Activated CD4-positive, alpha-beta memory T cell treated with anti-CD3 and anti-CD28 coated beads, Interleukin-2, amount 10 ng/mL, durations not matched to agents 7 days and 5 days (primary cell): ENCODE measurements around the gene PEX14. TPM values are rescaled to one million over a fixed set of nuclear protein-coding genes. Genes with fewer than 3 reads are reported as not detected.

ENCODE experiments used
- CTCF ChIA-PET: fragments of 350-600 bp; sonication (Branson Sonifier 250); formaldehyde crosslinking; loops from one replicate; lab custom pipeline; 2021; ENCODE audit warnings: antibody characterized with exemption, inconsistent platforms; lab: Charles Lee
- POLR2A ChIA-PET: fragments of 350-600 bp; sonication (Branson Sonifier 250); formaldehyde crosslinking; loops from one replicate; lab custom pipeline; 2021; ENCODE audit warnings: antibody characterized with exemption; lab: Charles Lee
- DNase-seq: peaks from one replicate; pipeline ENCODE4 v3.0.0-alpha.2; 2020
- H3K27ac Mint-ChIP-seq: one replicate; pipeline ENCODE4 v1.8.0; 2021; ENCODE audit warnings: mild to moderate bottlenecking, mixed read lengths
- H3K27me3 Mint-ChIP-seq: one replicate; pipeline ENCODE4 v1.8.0; 2021; ENCODE audit warnings: mixed read lengths
- H3K36me3 Mint-ChIP-seq: one replicate; pipeline ENCODE4 v1.8.0; 2021; ENCODE audit warnings: low read depth, mixed read lengths
- H3K4me1 Mint-ChIP-seq: one replicate; pipeline ENCODE4 v1.8.0; 2021; ENCODE audit warnings: mixed read lengths
- H3K4me3 Mint-ChIP-seq: one replicate; pipeline ENCODE4 v1.8.0; 2021; ENCODE audit warnings: mild to moderate bottlenecking, mixed read lengths
- H3K9me3 Mint-ChIP-seq: one replicate; pipeline ENCODE4 v1.8.0; 2021; ENCODE audit warnings: mixed read lengths
- total RNA-seq, 2 experiments: library from RNA; stranded (reverse); gene quantifications; one replicate each; pipeline ENCODE4 v1.2.3, GENCODE V29; 2021

PEX14 gene
- total RNA-seq, 2 experiments from 2014 or later: 18.9 to 20.1 TPM

DNA sequence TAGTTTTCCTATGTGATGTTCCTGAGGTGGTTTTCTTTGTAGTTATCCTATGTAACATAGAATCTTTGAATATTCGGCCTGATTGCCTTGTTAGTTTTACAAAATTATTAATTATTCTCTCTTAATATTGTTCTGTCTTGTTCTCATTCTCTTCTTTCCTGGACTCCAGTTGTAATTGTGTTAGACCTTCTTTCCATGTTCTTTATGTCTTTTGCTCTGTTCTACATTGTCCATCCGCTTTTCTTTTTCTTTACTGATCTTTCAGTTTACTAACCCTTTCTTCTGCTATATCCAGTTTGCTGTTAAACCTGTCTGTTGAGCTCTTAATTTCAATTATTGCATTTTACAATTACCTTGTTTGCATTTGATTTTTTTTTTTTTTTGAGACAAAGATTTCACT, 89.3 kb downstream of the PEX14 start:
- no peak for DNase-seq
- Mint-ChIP-seq H3K36me3 (peaks cover 6% of the 10 kb centered on the region), H3K4me3 (no peak overlapping the region), H3K27me3 (no peaks in the 10 kb centered on the region), H3K27ac (no peak overlapping the region), H3K4me1 (no peaks in the 10 kb centered on the region), H3K9me3 (peaks cover 4% of the 10 kb centered on the region)
- ChIA-PET POLR2A (no interaction called here), CTCF (no interaction called here)

GRCh38 chr1:10569531-10569930, 94.8 kb downstream of the PEX14 start:
- Mint-ChIP-seq H3K27ac (no peak overlapping the region), H3K4me3 (no peak overlapping the region), H3K4me1 (no peaks in the 10 kb centered on the region), H3K36me3 (no peaks in the 10 kb centered on the region), H3K27me3 (no peaks in the 10 kb centered on the region), H3K9me3 (no peaks in the 10 kb centered on the region)
- ChIA-PET POLR2A (no interaction called here), CTCF (no interaction called here)
- no peak for DNase-seq

GRCh38 chr1:10575616-10576015, 100.9 kb downstream of the PEX14 start:
- Mint-ChIP-seq H3K27me3 (no peaks in the 10 kb centered on the region), H3K27ac (no peak overlapping the region), H3K4me1 (no peaks in the 10 kb centered on the region), H3K9me3 (no peaks in the 10 kb centered on the region), H3K4me3 (no peak overlapping the region), H3K36me3 (no peaks in the 10 kb centered on the region)
- ChIA-PET CTCF (interaction anchor here (1.6 kb wide), 1 partner anchor 69 kb away, joined by 3 read pairs; no protein-coding TSS in a partner anchor), POLR2A (no interaction called here)
- no peak for DNase-seq

- H3K36me3 Mint-ChIP-seq: no peaks in the 10 kb centered on the region
- CTCF ChIA-PET: no interaction called here
Measured at GRCh38 chr1:10578070-10578469, 103.3 kb downstream of the PEX14 start.

DNA sequence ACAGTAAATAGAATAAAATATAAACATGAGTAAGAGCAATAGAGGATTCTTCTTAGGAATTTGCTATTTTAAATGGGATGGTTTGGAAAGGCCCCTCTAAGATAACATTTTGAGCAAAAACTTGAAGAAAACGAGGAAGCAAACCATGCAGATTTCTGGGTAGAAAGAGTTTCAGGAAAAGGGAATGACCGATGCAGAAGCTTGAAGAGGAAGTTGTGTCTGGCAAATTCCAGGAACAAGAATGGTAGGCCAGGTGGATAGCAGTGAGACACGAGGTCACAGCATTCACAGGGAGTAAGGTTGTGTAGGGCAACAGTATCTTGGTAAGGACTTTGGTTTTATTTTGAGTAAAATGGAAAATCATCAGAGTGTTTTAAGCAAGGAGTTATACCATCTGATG, 108.9 kb downstream of the PEX14 start:
- ChIA-PET POLR2A (no interaction called here), CTCF (no interaction called here)
- no peaks in the 10 kb centered on the region for H3K27me3 Mint-ChIP-seq
- no peaks in the 10 kb centered on the region for H3K9me3 Mint-ChIP-seq
- no peaks in the 10 kb centered on the region for H3K36me3 Mint-ChIP-seq
- H3K27ac Mint-ChIP-seq: no peak overlapping the region
- no peak for DNase-seq
- peaks cover 3% of the 10 kb centered on the region for H3K4me1 Mint-ChIP-seq
- H3K4me3 Mint-ChIP-seq: no peak overlapping the region

More at GRCh38 chr1:10578070-10578469, 103.3 kb downstream of the PEX14 start:
- Mint-ChIP-seq H3K27ac (no peak overlapping the region), H3K4me1 (no peaks in the 10 kb centered on the region), H3K27me3 (no peaks in the 10 kb centered on the region), H3K4me3 (no peak overlapping the region), H3K9me3 (no peaks in the 10 kb centered on the region)
- DNase-seq: no peak
- POLR2A ChIA-PET: no interaction called here

GRCh38 chr1:10585242-10585641, 110.5 kb downstream of the PEX14 start:
- CTCF ChIA-PET: no interaction called here
- no peak for DNase-seq
- H3K9me3 Mint-ChIP-seq: no peaks in the 10 kb centered on the region
- peaks cover 3% of the 10 kb centered on the region for H3K4me1 Mint-ChIP-seq
- POLR2A ChIA-PET: no interaction called here
- no peaks in the 10 kb centered on the region for H3K27me3 Mint-ChIP-seq
- no peaks in the 10 kb centered on the region for H3K36me3 Mint-ChIP-seq
- no peak overlapping the region for H3K27ac Mint-ChIP-seq
- H3K4me3 Mint-ChIP-seq: no peak overlapping the region

DNA sequence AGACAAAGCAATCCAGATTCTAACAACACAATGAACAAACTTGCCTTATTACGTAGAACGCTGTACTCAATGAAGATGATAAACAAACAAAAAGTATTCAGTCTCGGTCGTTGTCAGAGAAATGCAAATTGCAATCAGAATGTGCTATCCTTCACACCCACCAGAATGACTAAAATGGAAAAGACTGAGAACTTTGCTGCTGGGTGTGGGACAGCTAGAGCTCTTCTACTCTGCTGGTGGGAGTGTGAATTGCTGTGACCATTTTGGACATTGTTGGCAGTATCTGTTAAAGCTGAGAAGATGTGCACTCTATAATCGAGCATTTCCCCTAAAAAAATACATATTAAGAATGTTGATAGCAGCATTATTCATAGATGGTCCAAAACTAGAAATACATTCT, 111.4 kb downstream of the PEX14 start:
- Mint-ChIP-seq H3K27me3 (no peaks in the 10 kb centered on the region), H3K4me1 (peaks cover 3% of the 10 kb centered on the region), H3K4me3 (no peak overlapping the region), H3K36me3 (no peaks in the 10 kb centered on the region), H3K27ac (no peak overlapping the region), H3K9me3 (no peaks in the 10 kb centered on the region)
- ChIA-PET CTCF (no interaction called here), POLR2A (no interaction called here)
- no peak for DNase-seq

- ChIA-PET POLR2A (interaction anchor here (0.5 kb wide), 1 partner anchor 825 kb away, joined by 4 read pairs; no protein-coding TSS in a partner anchor), CTCF (no interaction called here)
- Mint-ChIP-seq H3K9me3 (no peaks in the 10 kb centered on the region), H3K27ac (no peak overlapping the region), H3K4me1 (peaks cover 2% of the 10 kb centered on the region), H3K4me3 (no peak overlapping the region), H3K27me3 (no peaks in the 10 kb centered on the region), H3K36me3 (no peaks in the 10 kb centered on the region)
- DNase-seq: no peak
Measured at GRCh38 chr1:10588640-10589039, 113.9 kb downstream of the PEX14 start.

- no peaks in the 10 kb centered on the region for H3K4me1 Mint-ChIP-seq
- no peak overlapping the region for H3K4me3 Mint-ChIP-seq
- H3K27me3 Mint-ChIP-seq: no peaks in the 10 kb centered on the region
- CTCF ChIA-PET: no interaction called here
- no peaks in the 10 kb centered on the region for H3K36me3 Mint-ChIP-seq
- no peak overlapping the region for H3K27ac Mint-ChIP-seq
- POLR2A ChIA-PET: no interaction called here
- H3K9me3 Mint-ChIP-seq: no peaks in the 10 kb centered on the region
- DNase-seq: no peak
Measured at GRCh38 chr1:10589074-10589473, 114.3 kb downstream of the PEX14 start.

DNA sequence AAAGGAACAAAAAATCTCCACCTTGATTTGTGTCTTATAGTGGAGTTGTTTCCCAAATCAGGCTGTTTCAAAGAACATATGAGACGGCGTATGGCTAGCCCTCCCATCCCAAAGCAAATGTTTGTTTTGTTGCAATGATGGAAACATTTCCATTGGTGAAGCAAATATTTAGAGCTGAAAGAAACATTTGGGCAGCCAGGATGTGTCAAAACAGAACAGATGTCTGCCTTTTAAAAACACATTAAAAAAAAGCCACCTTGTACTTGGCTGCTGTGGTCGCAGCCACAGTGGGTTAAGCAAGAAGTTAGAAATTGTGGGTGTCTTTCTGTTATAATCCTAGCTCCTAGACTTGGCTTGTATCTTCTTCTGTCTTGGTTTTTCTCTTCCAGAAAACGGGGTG, 116.3 kb downstream of the PEX14 start:
- Mint-ChIP-seq H3K9me3 (no peaks in the 10 kb centered on the region), H3K27me3 (no peaks in the 10 kb centered on the region), H3K4me3 (no peak overlapping the region), H3K27ac (no peak overlapping the region), H3K4me1 (no peaks in the 10 kb centered on the region), H3K36me3 (no peaks in the 10 kb centered on the region)
- ChIA-PET POLR2A (no interaction called here), CTCF (no interaction called here)
- DNase-seq: no peak

- H3K9me3 Mint-ChIP-seq: no peaks in the 10 kb centered on the region
- no peaks in the 10 kb centered on the region for H3K36me3 Mint-ChIP-seq
- no peaks in the 10 kb centered on the region for H3K27me3 Mint-ChIP-seq
- ChIA-PET CTCF (no interaction called here), POLR2A (no interaction called here)
- no peak overlapping the region for H3K27ac Mint-ChIP-seq
- no peak overlapping the region for H3K4me3 Mint-ChIP-seq
- DNase-seq: no peak
- no peaks in the 10 kb centered on the region for H3K4me1 Mint-ChIP-seq
Measured at GRCh38 chr1:10592373-10592772, 117.6 kb downstream of the PEX14 start.

GRCh38 chr1:10593750-10594149, 119.0 kb downstream of the PEX14 start:
- CTCF ChIA-PET: no interaction called here
- Mint-ChIP-seq H3K27ac (no peak overlapping the region), H3K4me3 (no peak overlapping the region), H3K4me1 (no peaks in the 10 kb centered on the region), H3K27me3 (no peaks in the 10 kb centered on the region), H3K36me3 (no peaks in the 10 kb centered on the region), H3K9me3 (no peaks in the 10 kb centered on the region)
- POLR2A ChIA-PET: no interaction called here
- no peak for DNase-seq

DNA sequence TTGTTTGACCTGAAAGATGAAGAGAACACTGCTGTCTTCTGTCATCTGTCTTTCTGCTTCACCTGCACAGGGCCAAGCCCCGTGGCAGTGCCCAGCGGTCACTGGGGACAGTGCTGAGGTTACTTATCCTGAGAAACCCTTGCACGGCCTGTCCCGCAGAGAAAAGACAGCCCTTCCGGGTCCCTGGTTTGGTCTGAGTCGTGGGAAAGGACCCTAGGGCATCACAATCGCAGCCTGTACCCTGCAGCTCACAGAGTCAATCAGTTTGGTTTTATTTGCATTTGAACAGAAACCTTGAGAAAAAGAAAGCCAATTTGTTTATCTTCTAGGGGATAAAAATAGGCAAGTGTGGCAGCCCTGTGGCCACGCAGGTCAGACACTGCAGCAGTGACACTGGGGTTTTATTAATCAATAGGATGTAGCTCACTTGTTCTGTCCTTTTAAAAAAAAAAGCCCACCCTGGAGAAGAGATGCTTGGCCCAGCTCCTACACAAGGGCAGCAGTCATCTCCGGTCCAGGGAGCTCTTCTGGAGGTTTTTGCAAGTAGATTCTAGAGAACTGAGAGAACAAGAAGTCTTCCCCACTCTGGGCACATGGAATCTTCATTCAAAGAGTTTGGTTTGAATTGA, 120.0 kb downstream of the PEX14 start:
- Mint-ChIP-seq H3K27me3 (no peaks in the 10 kb centered on the region), H3K27ac (no peak overlapping the region), H3K4me3 (no peak overlapping the region), H3K9me3 (no peaks in the 10 kb centered on the region), H3K36me3 (no peaks in the 10 kb centered on the region), H3K4me1 (no peaks in the 10 kb centered on the region)
- POLR2A ChIA-PET: no interaction called here
- CTCF ChIA-PET: no interaction called here
- DNase-seq: no peak

- CTCF ChIA-PET: no interaction called here
- H3K27me3 Mint-ChIP-seq: no peaks in the 10 kb centered on the region
- H3K4me3 Mint-ChIP-seq: no peak overlapping the region
- POLR2A ChIA-PET: no interaction called here
- DNase-seq: no peak
- no peak overlapping the region for H3K27ac Mint-ChIP-seq
- H3K4me1 Mint-ChIP-seq: no peaks in the 10 kb centered on the region
- H3K9me3 Mint-ChIP-seq: no peaks in the 10 kb centered on the region
- H3K36me3 Mint-ChIP-seq: no peaks in the 10 kb centered on the region
Measured at GRCh38 chr1:10596780-10597179, 122.0 kb downstream of the PEX14 start.
